Liver (tissue), 9 donors: ENCODE measurements around the gene TNFAIP3. TPM values are rescaled to one million over a fixed set of nuclear protein-coding genes. Genes with fewer than 3 reads are reported as not detected.

ENCODE experiments used
- DNase-seq: peaks from one replicate; pipeline ENCODE4 v3.0.0-alpha.2; 2017; ENCODE audit warnings: low spot score
- H3K27ac ChIP-seq, 2 donors: one replicate each; pipeline ENCODE4 v1.7.0; 2013; ENCODE audit warnings: inconsistent platforms in 2 of 2, low read length in 2 of 2, control low read depth in 1 of 2, low read depth in 1 of 2, mild to moderate bottlenecking in 1 of 2
- H3K27me3 ChIP-seq, 4 donors: one replicate each; pipeline versions ENCODE4 v1.6.1 to v1.7.0; 2013; ENCODE audit warnings: low read length in 3 of 4, inconsistent platforms in 1 of 4, mild to moderate bottlenecking in 1 of 4, moderate library complexity in 1 of 4; ENCODE audit not compliant: control insufficient read depth in 4 of 4, insufficient read depth in 4 of 4
- H3K36me3 ChIP-seq, 4 donors: one replicate each; pipeline versions ENCODE4 v1.6.1 to v1.7.0; 2013; ENCODE audit warnings: low read length in 3 of 4, mild to moderate bottlenecking in 3 of 4, low read depth in 1 of 4, moderate library complexity in 1 of 4; ENCODE audit not compliant: control insufficient read depth in 4 of 4, insufficient read depth in 3 of 4
- H3K4me1 ChIP-seq, 4 donors: one replicate each; pipeline versions ENCODE4 v1.6.1 to v1.7.0; 2013; ENCODE audit warnings: low read length in 3 of 4, mild to moderate bottlenecking in 3 of 4, moderate library complexity in 1 of 4; ENCODE audit not compliant: control insufficient read depth in 4 of 4, insufficient read depth in 4 of 4
- H3K4me3 ChIP-seq, 3 donors: one replicate each; pipeline versions ENCODE4 v1.6.1 to v1.7.0; 2013; ENCODE audit warnings: low read length in 3 of 3, control low read depth in 1 of 3, low read depth in 1 of 3, mild to moderate bottlenecking in 1 of 3
- H3K9ac ChIP-seq, 2 donors: one replicate each; pipeline ENCODE4 v1.7.0; 2013; ENCODE audit warnings: low read length in 2 of 2, mild to moderate bottlenecking in 2 of 2, moderate library complexity in 2 of 2, control low read depth in 1 of 2, low read depth in 1 of 2
- H3K9me3 ChIP-seq, 4 donors: one replicate each; pipeline versions ENCODE4 v1.6.1 to v1.7.0; 2013; ENCODE audit warnings: low read length in 3 of 4; ENCODE audit not compliant: control insufficient read depth in 4 of 4
- ATF3 ChIP-seq: IDR thresholded peaks from 2 replicates; pipeline ENCODE4 v1.6.1; 2016; ENCODE audit warnings: antibody characterized with exemption
- CTCF ChIP-seq: fragments of 150-350 bp; IDR thresholded peaks from 2 replicates; pipeline ENCODE4 v1.5.1; 2017; ENCODE audit warnings: improper control_type of control experiment, low read depth, low read length; ENCODE audit not compliant: missing input control
- EGR1 ChIP-seq, 2 donors: IDR thresholded peaks; 2 replicates each; pipeline ENCODE4 v1.6.1; 2016 to 2018; ENCODE audit warnings: antibody characterized with exemption in 2 of 2, low read depth in 2 of 2
- FOXA1 ChIP-seq: IDR thresholded peaks from 2 replicates; pipeline ENCODE4 v1.6.1; 2016; ENCODE audit warnings: antibody characterized with exemption
- FOXA2 ChIP-seq: IDR thresholded peaks from 2 replicates; pipeline ENCODE4 v1.6.1; 2016; ENCODE audit warnings: antibody characterized with exemption
- GABPA ChIP-seq, 2 donors: IDR thresholded peaks in 1 of 2; conservative IDR thresholded peaks in 1 of 2; 2 replicates each; pipeline ENCODE4 v1.6.1; 2016; ENCODE audit warnings: antibody characterized with exemption in 2 of 2, mild to moderate bottlenecking in 1 of 2, moderate library complexity in 1 of 2
- HNF4A ChIP-seq, 2 donors: conservative IDR thresholded peaks; 2 replicates each; pipeline ENCODE4 v1.6.1; 2016; ENCODE audit warnings: antibody characterized with exemption in 2 of 2, mild to moderate bottlenecking in 2 of 2
- HNF4G ChIP-seq: IDR thresholded peaks from 2 replicates; pipeline ENCODE4 v1.6.1; 2016; ENCODE audit warnings: antibody characterized with exemption
- JUND ChIP-seq, 2 donors: IDR thresholded peaks; 2 replicates each; pipeline ENCODE4 v1.6.1; 2016; ENCODE audit warnings: antibody characterized with exemption in 2 of 2
- MAX ChIP-seq: IDR thresholded peaks from 2 replicates; pipeline ENCODE4 v1.6.1; 2016; ENCODE audit warnings: antibody characterized with exemption
- NR2F2 ChIP-seq: IDR thresholded peaks from 2 replicates; pipeline ENCODE4 v1.6.1; 2016; ENCODE audit warnings: antibody characterized with exemption
- RAD21 ChIP-seq, 2 donors: IDR thresholded peaks; 2 replicates each; pipeline ENCODE4 v1.6.1; 2016; ENCODE audit warnings: antibody characterized with exemption in 2 of 2, mild to moderate bottlenecking in 2 of 2
- REST ChIP-seq: IDR thresholded peaks from 2 replicates; pipeline ENCODE4 v1.6.1; 2016; ENCODE audit warnings: antibody characterized with exemption, mild to moderate bottlenecking
- RXRA ChIP-seq, 2 donors: IDR thresholded peaks; 2 replicates each; pipeline ENCODE4 v1.6.1; 2017 to 2018; ENCODE audit warnings: antibody characterized with exemption in 2 of 2, mild to moderate bottlenecking in 1 of 2
- SP1 ChIP-seq: IDR thresholded peaks from 2 replicates; pipeline ENCODE4 v1.6.1; 2018; ENCODE audit warnings: antibody characterized with exemption, mild to moderate bottlenecking
- TAF1 ChIP-seq: conservative IDR thresholded peaks from 2 replicates; pipeline ENCODE4 v1.6.1; 2016; ENCODE audit warnings: antibody characterized with exemption, mild to moderate bottlenecking
- YY1 ChIP-seq: IDR thresholded peaks from 2 replicates; pipeline ENCODE4 v1.6.1; 2016; ENCODE audit warnings: antibody characterized with exemption, mild to moderate bottlenecking
- ZBTB33 ChIP-seq: IDR thresholded peaks from 2 replicates; pipeline ENCODE4 v1.6.1; 2016; ENCODE audit warnings: antibody characterized with exemption
- whole genome bisulfite sequencing: extraction: QIAGEN DNeasy Blood & Tissue Kit; methylation state at CpG from one replicate; pipeline ENCODE4 v1.1.7; 2013; 5-methylcytosine and 5-hydroxymethylcytosine counted together
- polyA plus RNA-seq, 2 donors: library from polyadenylated mRNA; stranded (reverse) in 1 of 2; unstranded in 1 of 2; fragments of 200-250 nt in 1 of 2; fragments of >200 nt in 1 of 2; fragmentation: Nextera tagmentation in 1 of 2; extraction: Ambion mirVana in 1 of 2; gene quantifications; one replicate each; pipeline versions ENCODE4 v1.2.1 to v1.2.3, GENCODE V29; 2013 to 2015
- total RNA-seq, 2 donors: library from RNA; depleted of rRNA; stranded (reverse); fragments of >200 nt; gene quantifications; one replicate each; pipeline ENCODE4 v1.2.3, GENCODE V29; 2014
- donor health status: healthy.
- donor health status: healthy.
- donor health status: healthy.
- donor health status: healthy.
- donor health status: healthy.

Gene TNFAIP3
- total and polyA plus RNA-seq, 4 donors, result 4.5 to 8.0 (median 6.7) TPM

- peaks cover 19 to 74% (median 72%) of the 10 kb centered on the region in 4 donors for H3K36me3 ChIP-seq
- no peaks in the 10 kb centered on the region for H3K27me3 ChIP-seq
- H3K4me1 ChIP-seq, result peaks cover 5 to 15% (median 11%) of the 10 kb centered on the region in 4 donors
- H3K27ac ChIP-seq, result no peak overlapping the region
- DNase-seq, result no peak
- no peak overlapping the region for H3K9ac ChIP-seq
- TF ChIP-seq EGR1 (IDR thresholded peaks at IDR 0.05; ENCODE audit: low read depth in 2 of 2), result no peak
- no peak for TF ChIP-seq YY1
- TF ChIP-seq NR2F2, result no peak
- no peak for TF ChIP-seq CTCF
- TF ChIP-seq FOXA1, result no peak
- no peak for TF ChIP-seq SP1
- no peak for TF ChIP-seq MAX
- TF ChIP-seq HNF4A (conservative IDR thresholded peaks at IDR 0.05), result no peak
- TF ChIP-seq GABPA (IDR thresholded peaks at IDR 0.05 in 1 of 2, conservative IDR thresholded peaks at IDR 0.05 in 1 of 2), result no peak
- TF ChIP-seq ATF3, result no peak
- no peak for TF ChIP-seq RXRA (IDR thresholded peaks at IDR 0.05)
- no peak for TF ChIP-seq TAF1
- TF ChIP-seq RAD21 (IDR thresholded peaks at IDR 0.05), result no peak
- no peak for TF ChIP-seq REST
- TF ChIP-seq ZBTB33, result no peak
- no peak for TF ChIP-seq FOXA2
- 97% methylated on average over 5 of the region's 5 CpGs for WGBS
- H3K4me3 ChIP-seq, result no peak overlapping the region
- H3K9me3 ChIP-seq, result no peaks in the 10 kb centered on the region
Measured at GRCh38 chr6:137877606-137878005, 10.5 kb downstream of the TNFAIP3 start.

- Histone ChIP-seq H3K9me3 (no peaks in the 10 kb centered on the region), H3K27ac (no peak overlapping the region), H3K9ac (no peak overlapping the region), H3K27me3 (no peaks in the 10 kb centered on the region), H3K36me3 (peaks cover 19 to 76% (median 72%) of the 10 kb centered on the region in 4 donors), H3K4me3 (no peak overlapping the region), H3K4me1 (peaks cover 5 to 12% (median 8%) of the 10 kb centered on the region in 4 donors)
- no peak for DNase-seq
- WGBS, result 87% methylated on average over 2 of the region's 2 CpGs
- TF ChIP-seq NR2F2 (no peak), HNF4G (no peak), CTCF (no peak), ZBTB33 (no peak), JUND (IDR thresholded peaks at IDR 0.05) (no peak), RXRA (IDR thresholded peaks at IDR 0.05) (no peak), FOXA1 (no peak), GABPA (IDR thresholded peaks at IDR 0.05 in 1 of 2, conservative IDR thresholded peaks at IDR 0.05 in 1 of 2) (no peak)
Measured at GRCh38 chr6:137878029-137878428, 11.0 kb downstream of the TNFAIP3 start.
